DND-41 (cell line): Measurements from ENCODE around the gene TSPAN11.

Experiments
- CTCF ChIP-seq: IDR thresholded peaks from 2 replicates; pipeline ENCODE4 v1.5.1; 2012; ENCODE audit warnings: borderline replicate concordance, low read length, moderate library complexity, mild to moderate bottlenecking; ENCODE audit not compliant: poor library complexity, severe bottlenecking; ENCODE audit errors: extremely low read depth
- EZH2 ChIP-seq: IDR thresholded peaks from 3 replicates; pipeline ENCODE4 v1.6.1; 2012; ENCODE audit warnings: borderline replicate concordance, low read depth, mild to moderate bottlenecking, moderate library complexity, low read length, inconsistent platforms; ENCODE audit not compliant: severe bottlenecking

GRCh38 chr12:31031951-31032335 lies 105.4 kb downstream of the TSPAN11 start:
- TF ChIP-seq CTCF (no peak), EZH2 (no peak)
